Activated CD4-positive, alpha-beta memory T cell treated with anti-CD3 and anti-CD28 coated beads, Interleukin-2, amount 10 ng/mL, durations not matched to agents 7 days and 5 days (primary cell): Measurements from ENCODE around the gene TBX6. TPM values are rescaled to one million over a fixed set of nuclear protein-coding genes. Genes with fewer than 3 reads are reported as not detected.

Experiments
- CTCF ChIA-PET: fragments of 350-600 bp; sonication (Branson Sonifier 250); formaldehyde crosslinking; loops from one replicate; lab custom pipeline; 2021; ENCODE audit warnings: antibody characterized with exemption, inconsistent platforms; lab: Charles Lee
- POLR2A ChIA-PET: fragments of 350-600 bp; sonication (Branson Sonifier 250); formaldehyde crosslinking; loops from one replicate; lab custom pipeline; 2021; ENCODE audit warnings: antibody characterized with exemption; lab: Charles Lee
- DNase-seq: peaks from one replicate; pipeline ENCODE4 v3.0.0-alpha.2; 2020
- H3K27ac Mint-ChIP-seq: one replicate; pipeline ENCODE4 v1.8.0; 2021; ENCODE audit warnings: mild to moderate bottlenecking, mixed read lengths
- H3K27me3 Mint-ChIP-seq: one replicate; pipeline ENCODE4 v1.8.0; 2021; ENCODE audit warnings: mixed read lengths
- H3K36me3 Mint-ChIP-seq: one replicate; pipeline ENCODE4 v1.8.0; 2021; ENCODE audit warnings: low read depth, mixed read lengths
- H3K4me1 Mint-ChIP-seq: one replicate; pipeline ENCODE4 v1.8.0; 2021; ENCODE audit warnings: mixed read lengths
- H3K4me3 Mint-ChIP-seq: one replicate; pipeline ENCODE4 v1.8.0; 2021; ENCODE audit warnings: mild to moderate bottlenecking, mixed read lengths
- H3K9me3 Mint-ChIP-seq: one replicate; pipeline ENCODE4 v1.8.0; 2021; ENCODE audit warnings: mixed read lengths
- total RNA-seq, 2 experiments: library from RNA; stranded (reverse); gene quantifications; one replicate each; pipeline ENCODE4 v1.2.3, GENCODE V29; 2021

Gene TBX6
- total RNA-seq, 2 experiments from 2014 or later, result 1.9 to 2.5 TPM

DNA sequence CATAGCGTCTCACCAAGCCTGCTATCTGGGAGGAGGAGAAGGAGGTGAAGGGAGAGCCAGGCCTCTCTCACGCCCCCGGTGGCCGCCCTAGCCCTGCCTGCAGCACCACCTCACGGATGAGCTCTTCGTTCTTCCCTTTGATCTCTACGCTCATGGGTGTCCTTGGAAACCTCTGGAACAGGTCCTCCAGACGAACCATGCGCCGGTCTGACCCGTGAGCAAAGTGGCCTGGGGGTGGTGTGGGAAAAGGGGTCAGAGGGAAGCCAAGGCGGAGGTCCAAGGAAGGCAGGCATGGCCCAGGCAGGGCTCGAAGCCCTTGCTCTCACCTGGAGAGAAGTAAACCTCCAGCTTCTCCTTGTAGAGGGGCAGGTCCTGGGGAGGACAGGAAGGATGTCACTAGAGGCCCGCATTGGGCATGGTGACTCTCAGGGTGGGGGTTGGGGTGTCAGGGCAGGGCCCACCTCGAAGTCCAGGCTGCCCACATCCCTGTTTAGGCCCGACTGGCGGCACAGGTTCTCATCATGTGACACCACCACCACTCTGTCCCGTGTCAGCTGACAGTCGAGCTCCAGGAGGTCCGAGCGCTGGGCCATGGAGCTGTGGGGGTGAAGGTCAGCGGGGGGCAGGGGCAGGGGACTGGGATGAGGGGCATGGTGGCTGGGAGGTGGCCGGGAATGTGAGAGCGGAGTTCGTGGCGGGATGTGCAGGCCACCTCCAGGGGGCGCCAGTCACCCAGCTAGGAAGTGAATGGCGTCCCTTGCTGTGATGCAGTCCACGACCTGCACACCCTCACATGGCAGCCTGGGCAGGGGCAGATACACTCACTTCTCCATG, 20.7 kb upstream of the TBX6 start:
- DNase-seq, result peak; percentile 71
- no peaks in the 10 kb centered on the region for H3K9me3 Mint-ChIP-seq
- peaks cover 42% of the 10 kb centered on the region for H3K36me3 Mint-ChIP-seq
- H3K27ac Mint-ChIP-seq, result peak overlapping the region; percentile 26
- H3K4me3 Mint-ChIP-seq, result no peak overlapping the region
- ChIA-PET CTCF (interaction anchor here (0.8 to 2.6 kb wide), 22 partner anchors 8 to 499 kb away, joined by 3 to 19 read pairs (median 4); partner anchors contain the start of genes CORO1A, MAPK3, TBX6 and YPEL3), POLR2A (interaction anchor here (0.8 to 5.8 kb wide), 12 partner anchors 8 to 547 kb away, joined by 3 to 32 read pairs (median 4); partner anchors contain the start of genes ALDOA, CORO1A, MAPK3 and TBX6)
- no peaks in the 10 kb centered on the region for H3K27me3 Mint-ChIP-seq
- peaks cover 16% of the 10 kb centered on the region for H3K4me1 Mint-ChIP-seq

GRCh38 chr16:30110661-30111060, 18.9 kb upstream of the TBX6 start:
- POLR2A ChIA-PET, result interaction anchor here (0.6 to 1.5 kb wide), 2 partner anchors 14 to 18 kb away, joined by 3 read pairs; partner anchors contain the start of gene YPEL3
- Mint-ChIP-seq H3K27me3 (no peaks in the 10 kb centered on the region), H3K9me3 (no peaks in the 10 kb centered on the region), H3K36me3 (peaks cover 40% of the 10 kb centered on the region), H3K27ac (no peak overlapping the region), H3K4me3 (no peak overlapping the region), H3K4me1 (peaks cover 16% of the 10 kb centered on the region)
- CTCF ChIA-PET, result interaction anchor here (0.7 to 2.6 kb wide), 4 partner anchors 10 to 75 kb away, joined by 3 to 19 read pairs (median 8); partner anchors contain the start of gene TBX6
- no peak for DNase-seq

GRCh38 chr16:30108059-30108850, 16.5 kb upstream of the TBX6 start:
- no peak for DNase-seq
- Mint-ChIP-seq H3K36me3 (peaks cover 48% of the 10 kb centered on the region), H3K4me1 (peaks cover 8% of the 10 kb centered on the region), H3K27ac (no peak overlapping the region), H3K9me3 (no peaks in the 10 kb centered on the region), H3K4me3 (no peak overlapping the region), H3K27me3 (no peaks in the 10 kb centered on the region)
- ChIA-PET POLR2A (interaction anchor here (0.9 kb wide), 1 partner anchor 79 kb away, joined by 3 read pairs; no protein-coding TSS in a partner anchor), CTCF (no interaction called here)

DNA sequence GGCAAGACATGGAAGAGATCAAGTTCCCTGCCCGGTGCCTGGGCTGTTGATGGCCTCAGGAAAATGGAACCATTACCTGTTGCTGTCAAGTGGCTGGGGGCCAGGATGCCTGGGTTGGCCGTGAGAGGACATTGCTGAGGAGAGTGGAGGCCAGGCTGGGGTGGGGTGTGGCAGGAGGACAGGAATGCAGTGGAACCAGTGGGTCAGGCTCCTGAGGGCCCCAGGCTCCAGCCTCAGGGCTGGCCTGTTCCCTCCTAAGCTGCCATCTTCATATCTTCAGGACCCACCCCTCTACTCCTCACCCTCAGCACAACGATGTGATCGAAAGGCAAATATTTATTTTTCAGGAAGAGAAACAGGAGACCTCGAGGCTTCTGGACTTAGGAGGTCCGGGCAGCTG, 12.8 kb upstream of the TBX6 start:
- H3K4me3 Mint-ChIP-seq, result no peak overlapping the region
- ChIA-PET CTCF (interaction anchor here (0.7 to 1.2 kb wide), 3 partner anchors 8 to 17 kb away, joined by 3 to 4 read pairs (median 3); partner anchors contain the start of genes GDPD3 and TBX6), POLR2A (no interaction called here)
- no peaks in the 10 kb centered on the region for H3K27me3 Mint-ChIP-seq
- no peak for DNase-seq
- H3K4me1 Mint-ChIP-seq, result no peaks in the 10 kb centered on the region
- H3K36me3 Mint-ChIP-seq, result peaks cover 29% of the 10 kb centered on the region
- no peak overlapping the region for H3K27ac Mint-ChIP-seq
- peaks cover 6% of the 10 kb centered on the region for H3K9me3 Mint-ChIP-seq

DNA sequence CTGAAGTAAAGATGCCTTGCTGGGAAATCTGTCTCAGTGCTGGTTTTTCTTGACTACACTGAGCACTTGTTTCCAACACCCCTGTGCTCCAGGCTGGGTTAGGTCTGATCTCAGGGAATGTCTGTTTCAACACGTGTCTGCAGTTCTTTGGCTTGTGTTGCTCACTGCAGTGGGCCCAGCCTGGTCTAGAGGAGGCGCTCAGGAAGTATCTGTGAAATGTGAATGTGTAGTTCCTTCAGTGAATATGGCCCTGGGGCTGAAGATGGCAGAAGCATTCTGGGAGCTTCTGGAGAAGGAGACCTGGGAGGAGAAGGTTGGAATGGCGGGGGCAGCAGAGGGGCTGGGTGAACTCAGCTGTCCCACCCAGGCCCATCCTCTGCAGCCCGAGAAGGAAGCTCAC, 12.4 kb upstream of the TBX6 start:
- Mint-ChIP-seq H3K36me3 (peaks cover 29% of the 10 kb centered on the region), H3K27me3 (no peaks in the 10 kb centered on the region), H3K27ac (no peak overlapping the region), H3K4me3 (no peak overlapping the region), H3K4me1 (no peaks in the 10 kb centered on the region), H3K9me3 (peaks cover 8% of the 10 kb centered on the region)
- CTCF ChIA-PET, result interaction anchor here (0.7 to 1.2 kb wide), 2 partner anchors 9 to 13 kb away, joined by 3 to 4 read pairs; partner anchors contain the start of genes GDPD3 and TBX6
- POLR2A ChIA-PET, result interaction anchor here (1.3 to 2.6 kb wide), 2 partner anchors 12 to 82 kb away, joined by 4 to 7 read pairs; partner anchors contain the start of gene TBX6
- no peak for DNase-seq

GRCh38 chr16:30096862-30097563, 5.3 kb upstream of the TBX6 start:
- H3K9me3 Mint-ChIP-seq, result peaks cover 31% of the 10 kb centered on the region
- DNase-seq, result no peak
- no peaks in the 10 kb centered on the region for H3K27me3 Mint-ChIP-seq
- POLR2A ChIA-PET, result interaction anchor here (0.7 to 3.3 kb wide), 7 partner anchors 14 to 321 kb away, joined by 3 to 32 read pairs (median 3); partner anchors contain the start of genes ALDOA, CORO1A and GDPD3
- peaks cover 41% of the 10 kb centered on the region for H3K4me1 Mint-ChIP-seq
- peak overlapping the region; percentile 58 for H3K4me3 Mint-ChIP-seq
- H3K36me3 Mint-ChIP-seq, result peaks cover 54% of the 10 kb centered on the region
- CTCF ChIA-PET, result no interaction called here
- H3K27ac Mint-ChIP-seq, result peak overlapping the region; percentile 82

DNA sequence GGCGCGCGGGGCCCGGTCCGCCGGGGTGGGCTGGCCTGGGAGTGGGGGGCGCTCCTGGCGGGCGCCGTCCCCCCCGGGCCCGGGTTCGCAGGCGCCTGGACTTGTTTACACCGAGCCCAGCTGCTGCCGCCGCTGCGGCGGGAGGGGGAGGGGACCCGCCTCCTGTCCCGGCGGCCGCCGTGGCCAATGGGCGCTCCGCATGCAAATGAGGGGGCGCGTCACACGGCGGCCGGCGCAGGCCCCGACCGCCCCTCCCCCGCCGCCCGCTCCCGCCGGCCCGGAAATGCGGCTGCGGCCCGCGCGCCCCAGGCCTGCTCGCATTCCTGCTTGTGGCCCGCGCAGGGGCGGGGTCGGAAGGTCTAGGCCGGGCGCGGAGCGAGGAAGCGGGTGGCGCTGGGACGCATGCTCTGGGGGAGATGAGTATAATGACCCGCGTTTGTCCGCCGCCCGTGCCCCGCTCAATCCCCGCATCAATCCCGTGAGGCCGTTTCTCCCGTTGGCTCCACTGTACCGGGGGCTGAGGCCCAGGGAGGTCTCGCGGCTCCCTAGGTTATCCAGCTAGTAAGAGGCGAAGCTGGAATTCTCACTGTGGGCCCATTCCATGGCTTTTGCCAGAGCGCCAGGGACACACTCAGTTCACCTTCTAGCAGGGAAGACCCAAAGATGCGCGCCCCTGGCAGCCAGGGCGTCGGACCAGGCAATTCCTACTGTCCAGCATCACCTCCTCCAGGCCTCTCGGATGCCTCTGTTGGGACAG, 4.6 kb upstream of the TBX6 start, which contains the start of gene YPEL3:
Gene YPEL3 (minus strand): TSS at position 109 of the 757 bp plus-strand sequence. CDS start 731 bp downstream, outside the sequence.
- H3K4me1 Mint-ChIP-seq, result peaks cover 47% of the 10 kb centered on the region
- H3K4me3 Mint-ChIP-seq, result peak within 1 kb of the TSS; percentile 85
- peak within 1 kb of the TSS; percentile 89 for H3K27ac Mint-ChIP-seq
- H3K36me3 Mint-ChIP-seq, result peaks cover 55% of the 10 kb centered on the region
- H3K9me3 Mint-ChIP-seq, result peaks cover 31% of the 10 kb centered on the region
- ChIA-PET CTCF (interaction anchor here (1.6 kb wide), 1 partner anchor 16 kb away, joined by 4 read pairs; no protein-coding TSS in a partner anchor), POLR2A (interaction anchor here (0.7 to 3.3 kb wide), 9 partner anchors 14 to 322 kb away, joined by 3 to 32 read pairs (median 3); partner anchors contain the start of genes ALDOA, CORO1A, GDPD3 and PPP4C)
- H3K27me3 Mint-ChIP-seq, result no peaks in the 10 kb centered on the region
- peak; percentile 94 for DNase-seq

GRCh38 chr16:30095166-30096078, 3.7 kb upstream of the TBX6 start:
- H3K27me3 Mint-ChIP-seq, result no peaks in the 10 kb centered on the region
- peak overlapping the region; percentile 89 for H3K27ac Mint-ChIP-seq
- H3K36me3 Mint-ChIP-seq, result peaks cover 55% of the 10 kb centered on the region
- ChIA-PET POLR2A (interaction anchor here (1.2 to 3.3 kb wide), 8 partner anchors 11 to 322 kb away, joined by 3 to 32 read pairs (median 4); partner anchors contain the start of genes ALDOA, CORO1A, GDPD3 and PPP4C), CTCF (interaction anchor here (1.6 kb wide), 2 partner anchors 16 to 19 kb away, joined by 4 to 5 read pairs; partner anchors contain the start of gene PPP4C)
- peaks cover 50% of the 10 kb centered on the region for H3K4me1 Mint-ChIP-seq
- no peak for DNase-seq
- peaks cover 27% of the 10 kb centered on the region for H3K9me3 Mint-ChIP-seq
- H3K4me3 Mint-ChIP-seq, result peak overlapping the region; percentile 85

- CTCF ChIA-PET, result interaction anchor here (1.6 kb wide), 1 partner anchor 18 kb away, joined by 5 read pairs; the partner anchor contains the start of gene PPP4C
- Mint-ChIP-seq H3K9me3 (peaks cover 26% of the 10 kb centered on the region), H3K36me3 (peaks cover 55% of the 10 kb centered on the region), H3K27me3 (no peaks in the 10 kb centered on the region), H3K27ac (peak overlapping the region; percentile 89), H3K4me3 (peak overlapping the region; percentile 85), H3K4me1 (peaks cover 58% of the 10 kb centered on the region)
- POLR2A ChIA-PET, result interaction anchor here (1.2 to 6.6 kb wide), 5 partner anchors 10 to 288 kb away, joined by 3 to 107 read pairs (median 9); partner anchors contain the start of genes ALDOA, CORO1A, PPP4C and SEPTIN1
- DNase-seq, result no peak
These were observed 2.9 kb upstream of the TBX6 start for GRCh38 chr16:30094541-30095165.
